HepG2 (cell line): ENCODE results near the gene PRDM15. TPM values are rescaled to one million over a fixed set of nuclear protein-coding genes. Genes with fewer than 3 reads are reported as not detected.

ENCODE experiments used
- ATAC-seq: fragments of 200-7000 bp; cut with Tn5 transposase; 3 replicates; pipeline ENCODE4 v1.9.1; 2020; ENCODE audit warnings: mild to moderate bottlenecking, moderate library complexity
- BruUV-seq: library from RNA; stranded (reverse); fragments of 400-500 nt; replicated peaks from 2 replicates; lab custom pipeline; 2021; lab: Mats Ljungman, UMichigan
- CTCF ChIA-PET: fragments of 300-600 bp; formaldehyde crosslinking; extraction: SDS; loops from one replicate; lab custom pipeline; 2021; ENCODE audit warnings: low total read pairs, inconsistent platforms, low intra/inter-chr PET ratio; lab: Yijun Ruan, JAX
- POLR2A ChIA-PET: fragments of 350-600 bp; sonication (Branson Sonifier 250); formaldehyde crosslinking; loops from one replicate; lab custom pipeline; 2020; ENCODE audit warnings: antibody characterized with exemption, inconsistent platforms; lab: Yijun Ruan, JAX
- DNase-seq: peaks from one replicate; pipeline ENCODE4 v3.0.0-alpha.2; 2015; ENCODE audit warnings: low spot score
- FAIRE-seq: peaks from 3 replicates; lab custom pipeline; 2011; peaks lifted over from hg19 to GRCh38; lab: Jason Lieb, UNC
- H2AFZ ChIP-seq: one replicate; pipeline ENCODE4 v1.6.1; 2011; ENCODE audit warnings: low read length, inconsistent platforms
- H3K27ac ChIP-seq: fragments of 300-600 bp; 3 replicates; pipeline ENCODE4 v1.8.0; 2011; ENCODE audit warnings: mixed run types, mild to moderate bottlenecking, mixed read lengths, low read length, inconsistent platforms; ENCODE audit not compliant: insufficient read depth; ENCODE audit errors: extremely low read length
- H3K27me3 ChIP-seq, 2 experiments: fragments of 200-600 bp in 1 of 2; 2 replicates in 1 of 2; 3 replicates in 1 of 2; pipeline versions ENCODE4 v1.6.0 to v1.8.0; 2011; ENCODE audit warnings: low read length in 2 of 2, mild to moderate bottlenecking in 2 of 2, moderate library complexity in 2 of 2, inconsistent platforms in 1 of 2; ENCODE audit not compliant: insufficient read depth in 2 of 2, control insufficient read depth in 1 of 2
- H3K36me3 ChIP-seq, 2 experiments: fragments of 200-600 bp in 1 of 2; replicated peaks in 1 of 2; 2 replicates in 1 of 2; 3 replicates in 1 of 2; pipeline versions ENCODE4 v1.5.1 to v1.8.0; 2011; ENCODE audit warnings: low read length in 2 of 2, inconsistent platforms in 1 of 2; ENCODE audit not compliant: insufficient read depth in 2 of 2, control insufficient read depth in 1 of 2
- H3K4me1 ChIP-seq: 2 replicates; pipeline ENCODE4 v1.5.1; 2012; ENCODE audit warnings: low read length, inconsistent platforms; ENCODE audit not compliant: insufficient read depth
- H3K4me2 ChIP-seq: 2 replicates; pipeline ENCODE4 v1.6.0; 2011; ENCODE audit warnings: low read depth, low read length, inconsistent platforms
- H3K4me3 ChIP-seq, 3 experiments: fragments of 200-600 bp in 1 of 3; sonication (generic), shearing (Covaris generic) in 1 of 3; replicated peaks in 1 of 3; 2 replicates each; pipeline ENCODE4 v1.5.1; 2011 to 2016; ENCODE audit warnings: low read length in 3 of 3, inconsistent platforms in 2 of 3, low read depth in 2 of 3, mild to moderate bottlenecking in 2 of 3, control low read depth in 1 of 3, mixed read lengths in 1 of 3; ENCODE audit not compliant: insufficient read depth in 1 of 3
- H3K79me2 ChIP-seq: one replicate; pipeline ENCODE4 v1.6.1; 2011; ENCODE audit warnings: low read length, inconsistent platforms; ENCODE audit not compliant: insufficient read depth
- H3K9ac ChIP-seq: 2 replicates; pipeline ENCODE4 v1.6.0; 2011; ENCODE audit warnings: mild to moderate bottlenecking, low read depth, low read length, inconsistent platforms; ENCODE audit not compliant: insufficient read depth
- H3K9me3 ChIP-seq: 2 replicates; pipeline ENCODE4 v1.5.1; 2012; ENCODE audit warnings: mild to moderate bottlenecking, low read length
- H4K20me1 ChIP-seq: 2 replicates; pipeline ENCODE4 v1.6.0; 2011; ENCODE audit warnings: inconsistent platforms, mild to moderate bottlenecking, low read length, moderate library complexity; ENCODE audit not compliant: insufficient read depth
- ELF1 ChIP-seq: sonication (generic); formaldehyde crosslinking; IDR thresholded peaks from 2 replicates; pipeline ENCODE4 v1.4.0; 2020; ENCODE audit warnings: missing genetic modification reagents
- ETS1 ChIP-seq: sonication (generic); formaldehyde crosslinking; IDR thresholded peaks from 2 replicates; pipeline ENCODE4 v1.4.0; 2020; ENCODE audit warnings: missing genetic modification reagents
- GATAD2A ChIP-seq: IDR thresholded peaks from 2 replicates; pipeline ENCODE4 v1.6.1; 2016
- JUNB ChIP-seq: sonication (generic); formaldehyde crosslinking; IDR thresholded peaks from 2 replicates; pipeline ENCODE4 v1.8.0; 2022; ENCODE audit warnings: missing genetic modification reagents, mild to moderate bottlenecking, borderline replicate concordance
- MYNN ChIP-seq: sonication (generic); formaldehyde crosslinking; IDR thresholded peaks from 2 replicates; pipeline ENCODE4 v1.4.0; 2020; ENCODE audit warnings: mild to moderate bottlenecking, low read depth, missing genetic modification reagents
- NBN ChIP-seq: fragments of 450-650 bp; conservative IDR thresholded peaks from 2 replicates; pipeline ENCODE4 v1.6.1; 2017
- ZNF17 ChIP-seq: sonication (generic); formaldehyde crosslinking; IDR thresholded peaks from 2 replicates; pipeline ENCODE4 v1.5.0; 2020; ENCODE audit warnings: mild to moderate bottlenecking, missing genetic modification reagents
- ZNF225 ChIP-seq: sonication (generic); formaldehyde crosslinking; IDR thresholded peaks from 2 replicates; pipeline ENCODE4 v1.4.0; 2020; ENCODE audit warnings: mild to moderate bottlenecking, missing genetic modification reagents
- ZNF256 ChIP-seq: sonication (generic); formaldehyde crosslinking; conservative IDR thresholded peaks from 2 replicates; pipeline ENCODE4 v1.4.0; 2020; ENCODE audit warnings: missing genetic modification reagents
- ZSCAN31 ChIP-seq: sonication (generic); formaldehyde crosslinking; IDR thresholded peaks from 2 replicates; pipeline ENCODE4 v1.5.0; 2020; ENCODE audit warnings: low read depth, mild to moderate bottlenecking, missing genetic modification reagents
- WGBS: methylation state at CpG from one replicate; pipeline ENCODE4 v1.1.6; 2017; ENCODE audit warnings: low lambda C conversion rate; 5-methylcytosine and 5-hydroxymethylcytosine counted together
- in situ Hi-C: cut with HindIII; loops from 2 replicates; pipeline ENCODE4 v1.10.0; 2017; ENCODE audit warnings: low pct_unique_long_range_greater_than_20kb; ENCODE audit not compliant: extremely low pct_ligation_motif_present
- intact Hi-C: fragments of 100-400 bp; cut with micrococcal nuclease; formaldehyde crosslinking; loops from one replicate; pipeline ENCODE4 v1.10.0; 2022; ENCODE audit not compliant: unreplicated experiment
- polyA plus RNA-seq, 8 experiments: library from polyadenylated mRNA; depleted of rRNA in 3 of 8; stranded (reverse) in 7 of 8; unstranded in 1 of 8; fragments of >200 nt; fragmentation: Illumina TruSeq in 4 of 8; extraction: Trizol in 4 of 8; gene quantifications; 2 replicates each; pipeline versions ENCODE4 v1.2.1 to v1.2.3, GENCODE V29; 2011 to 2016; ENCODE audit warnings: low read depth in 4 of 8, missing spikeins in 1 of 8, mixed read lengths in 1 of 8; ENCODE audit not compliant: insufficient read depth in 1 of 8
- total RNA-seq, 5 experiments: library from RNA; depleted of rRNA; stranded (reverse); fragments of >200 nt; fragmentation: Illumina TruSeq; extraction: Trizol; gene quantifications; 2 replicates each; pipeline ENCODE4 v1.2.3, GENCODE V29; 2016; ENCODE audit warnings: low read depth in 1 of 5
- TF ChIP-seq, protein P1 (sequence below): sonication (generic); formaldehyde crosslinking; IDR thresholded peaks from 2 replicates; pipeline ENCODE4 v1.8.1; 2023; ENCODE audit warnings: missing genetic modification reagents, inconsistent platforms, borderline replicate concordance

The PRDM15 gene
- total and polyA plus RNA-seq, 2 of the 13 experiments (the other 11 are each of a cell fraction or from before 2014, with no cell fraction given): 4.0 to 6.9 TPM

DNA sequence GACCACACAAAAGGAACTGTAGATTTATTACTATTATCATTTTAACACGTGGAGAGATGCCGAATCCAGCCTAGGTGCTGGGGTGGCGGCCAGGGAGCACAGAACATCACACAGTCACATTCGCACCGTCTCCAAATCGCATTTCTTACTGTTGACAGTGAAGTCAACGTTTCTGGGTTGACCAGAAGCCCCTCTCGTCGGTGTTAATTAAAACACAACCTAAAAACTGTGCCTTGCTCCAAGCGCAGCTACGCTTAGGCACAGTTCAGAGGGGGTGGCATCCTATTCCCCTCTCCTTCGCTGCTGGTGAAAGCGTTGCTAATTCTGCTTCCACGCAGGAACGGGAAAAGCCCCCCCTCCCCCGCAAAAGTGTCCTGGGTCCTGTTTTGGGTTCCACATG is 116.4 kb downstream of the PRDM15 start:
- DNase-seq (no peak), ATAC-seq (no peak), FAIRE-seq (no peak)
- peaks cover 82% of the 10 kb centered on the region for H3K4me1 ChIP-seq
- H3K27ac ChIP-seq: no peak overlapping the region
- peaks cover 79% of the 10 kb centered on the region for H4K20me1 ChIP-seq
- peak overlapping the region; percentile 85 for H3K4me2 ChIP-seq
- no peaks in the 10 kb centered on the region; a peak in 1 of 5 replicates for H3K36me3 ChIP-seq
- H3K4me3 ChIP-seq: 0 out of 6 replicates have a peak overlapping the region, but pooled peaks of 1 of the 3 experiments have one; percentile 62
- H3K9me3 ChIP-seq: no peaks in the 10 kb centered on the region
- no peak overlapping the region for H3K9ac ChIP-seq
- intact Hi-C loops: no loop called here
- no TSS peak for BruUV-seq
- POLR2A ChIA-PET: interaction anchor here (1.6 to 8.1 kb wide), 4 partner anchors 12 to 49 kb away, joined by 4 to 106 read pairs (median 24); no protein-coding TSS in a partner anchor
- in situ Hi-C loops: no loop called here
- no peaks in the 10 kb centered on the region; a peak in 1 of 5 replicates for H3K27me3 ChIP-seq
- WGBS: 94% methylated on average over 16 of the region's 16 CpGs
- H3K79me2 ChIP-seq: peaks cover 84% of the 10 kb centered on the region
- no peak for TF ChIP-seq GATAD2A (CRISPR knock-in tag)
- TF ChIP-seq, protein P1, sequence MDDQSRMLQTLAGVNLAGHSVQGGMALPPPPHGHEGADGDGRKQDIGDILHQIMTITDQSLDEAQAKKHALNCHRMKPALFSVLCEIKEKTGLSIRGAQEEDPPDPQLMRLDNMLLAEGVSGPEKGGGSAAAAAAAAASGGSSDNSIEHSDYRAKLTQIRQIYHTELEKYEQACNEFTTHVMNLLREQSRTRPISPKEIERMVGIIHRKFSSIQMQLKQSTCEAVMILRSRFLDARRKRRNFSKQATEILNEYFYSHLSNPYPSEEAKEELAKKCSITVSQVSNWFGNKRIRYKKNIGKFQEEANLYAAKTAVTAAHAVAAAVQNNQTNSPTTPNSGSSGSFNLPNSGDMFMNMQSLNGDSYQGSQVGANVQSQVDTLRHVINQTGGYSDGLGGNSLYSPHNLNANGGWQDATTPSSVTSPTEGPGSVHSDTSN (CRISPR knock-in tag): no peak
- no peak for TF ChIP-seq ETS1
- TF ChIP-seq NBN: no peak
- no peak for TF ChIP-seq ZNF17
- no peak for TF ChIP-seq ELF1 (CRISPR knock-in tag)
- no peak for TF ChIP-seq ZNF256 (CRISPR knock-in tag)
- no peak for TF ChIP-seq ZNF225 (CRISPR knock-in tag)
- TF ChIP-seq MYNN: no peak
- no peak for TF ChIP-seq ZSCAN31 (CRISPR knock-in tag)
- TF ChIP-seq JUNB (CRISPR knock-in tag): no peak
- H2AFZ ChIP-seq: no peak overlapping the region
- CTCF ChIA-PET: no interaction called here
